K562 (cell line): ENCODE measurements around the gene YBX3. TPM values are rescaled to one million over a fixed set of nuclear protein-coding genes. Genes with fewer than 3 reads are reported as not detected.

Source experiments
- CBFA2T2 ChIP-seq: fragments of 450-650 bp; conservative IDR thresholded peaks from 2 replicates; pipeline ENCODE4 v1.6.1; 2017; ENCODE audit warnings: mild to moderate bottlenecking
- CEBPZ ChIP-seq: fragments of 150-350 bp; IDR thresholded peaks from 2 replicates; pipeline ENCODE4 v1.6.1; 2014; ENCODE audit warnings: low read depth, mild to moderate bottlenecking, low read length, borderline replicate concordance
- CHD1 ChIP-seq: fragments of 200-600 bp; sonication (generic); IDR thresholded peaks from one replicate; pipeline ENCODE4 v1.6.1; 2012; ENCODE audit warnings: mild to moderate bottlenecking, moderate library complexity, low read length, inconsistent platforms
- CTCF ChIP-seq, 3 experiments: IDR thresholded peaks in 2 of 3; conservative IDR thresholded peaks in 1 of 3; 2 replicates each; pipeline ENCODE4 v1.5.1; 2011 to 2012; ENCODE audit warnings: low read length in 3 of 3, mild to moderate bottlenecking in 3 of 3, control low read depth in 2 of 3, improper control_type of control experiment in 1 of 3, inconsistent platforms in 1 of 3, low read depth in 1 of 3, mixed read lengths in 1 of 3, moderate library complexity in 1 of 3; ENCODE audit not compliant: insufficient read depth in 2 of 3
- DDX20 ChIP-seq: fragments of 450-650 bp; IDR thresholded peaks from 2 replicates; pipeline ENCODE4 v1.6.1; 2016; ENCODE audit warnings: missing genetic modification characterization, low read depth, mild to moderate bottlenecking, missing compliant biosample characterization, moderate library complexity
- EHMT2 ChIP-seq: fragments of 450-650 bp; IDR thresholded peaks from 2 replicates; pipeline ENCODE4 v1.6.1; 2018; ENCODE audit warnings: antibody characterized with exemption
- ELF1 ChIP-seq: fragments of 200-800 bp; sonication (Bioruptor generic); IDR thresholded peaks from 2 replicates; pipeline ENCODE4 v1.6.1; 2016; ENCODE audit warnings: missing genetic modification characterization, missing compliant biosample characterization
- ETV6 ChIP-seq, 3 experiments: fragments of 150-350 bp in 1 of 3; sonication (generic) in 1 of 3; formaldehyde crosslinking in 1 of 3; IDR thresholded peaks; 2 replicates each; pipeline versions ENCODE4 v1.6.1 to v1.8.0; 2014 to 2022; ENCODE audit warnings: borderline replicate concordance in 2 of 3, low read depth in 2 of 3, antibody characterized with exemption in 1 of 3, low read length in 1 of 3, mild to moderate bottlenecking in 1 of 3, missing genetic modification reagents in 1 of 3
- EZH2 ChIP-seq: IDR thresholded peaks from 2 replicates; pipeline ENCODE4 v1.6.1; 2012; ENCODE audit warnings: low read depth, mild to moderate bottlenecking, inconsistent platforms, low read length, borderline replicate concordance
- FOXJ3 ChIP-seq: sonication (generic); formaldehyde crosslinking; IDR thresholded peaks from 2 replicates; pipeline ENCODE4 v1.4.0; 2020; ENCODE audit warnings: mild to moderate bottlenecking, missing genetic modification reagents
- FOXM1 ChIP-seq, 2 experiments: fragments of 450-650 bp in 1 of 2; sonication (generic) in 1 of 2; formaldehyde crosslinking in 1 of 2; IDR thresholded peaks; 2 replicates each; pipeline versions ENCODE4 v1.6.1 to v1.9.0; 2017 to 2022; ENCODE audit warnings: low read depth in 2 of 2, mild to moderate bottlenecking in 2 of 2, missing genetic modification reagents in 1 of 2, moderate library complexity in 1 of 2
- HNRNPLL ChIP-seq: fragments of 200-400 bp; formaldehyde crosslinking; IDR thresholded peaks from 2 replicates; pipeline ENCODE4 v1.6.1; 2017; ENCODE audit warnings: low read length, low read depth, mild to moderate bottlenecking; ENCODE audit not compliant: poor library complexity, severe bottlenecking
- NFXL1 ChIP-seq: fragments of 450-650 bp; formaldehyde crosslinking; IDR thresholded peaks from 2 replicates; pipeline ENCODE4 v1.4.0; 2021; ENCODE audit warnings: mild to moderate bottlenecking
- PTTG1 ChIP-seq: fragments of 450-650 bp; IDR thresholded peaks from 2 replicates; pipeline ENCODE4 v1.6.1; 2016; ENCODE audit warnings: low read depth, mild to moderate bottlenecking, missing genetic modification characterization, missing compliant biosample characterization
- TEAD4 ChIP-seq, 2 experiments: sonication (generic) in 1 of 2; formaldehyde crosslinking in 1 of 2; IDR thresholded peaks; 2 replicates each; pipeline versions ENCODE4 v1.6.1 to v1.8.0; 2012 to 2022; ENCODE audit warnings: borderline replicate concordance in 1 of 2, inconsistent platforms in 1 of 2, low read length in 1 of 2, mild to moderate bottlenecking in 1 of 2, missing genetic modification reagents in 1 of 2
- TGIF2 ChIP-seq: sonication (generic); formaldehyde crosslinking; IDR thresholded peaks from 2 replicates; pipeline ENCODE4 v1.8.1; 2022; ENCODE audit warnings: mild to moderate bottlenecking, missing genetic modification reagents, moderate library complexity
- THRAP3 ChIP-seq: fragments of 450-650 bp; IDR thresholded peaks from 2 replicates; pipeline ENCODE4 v1.6.1; 2016; ENCODE audit warnings: mild to moderate bottlenecking, inconsistent platforms, borderline replicate concordance
- TRIM24 ChIP-seq, 2 experiments: fragments of 450-650 bp; IDR thresholded peaks; 2 replicates each; pipeline ENCODE4 v1.6.1; 2016
- ZFP1 ChIP-seq: fragments of 450-650 bp; formaldehyde crosslinking; IDR thresholded peaks from 2 replicates; pipeline ENCODE4 v1.4.0; 2020; ENCODE audit warnings: mild to moderate bottlenecking, mixed read lengths
- ZNF23 ChIP-seq: fragments of 250-450 bp; sonication (Bioruptor Pico); IDR thresholded peaks from 2 replicates; pipeline ENCODE4 v1.4.0; 2020; ENCODE audit warnings: mild to moderate bottlenecking
- ZNF3 ChIP-seq: fragments of 250-450 bp; sonication (Bioruptor Pico); IDR thresholded peaks from 2 replicates; pipeline ENCODE4 v1.5.0; 2021; ENCODE audit warnings: mild to moderate bottlenecking, moderate library complexity
- polyA plus RNA-seq, 8 experiments: library from polyadenylated mRNA; depleted of rRNA in 4 of 8; stranded (reverse) in 5 of 8; unstranded in 3 of 8; fragments of >200 nt; fragmentation: Nextera tagmentation in 2 of 8; fragmentation: Illumina TruSeq in 1 of 8; extraction: Ambion mirVana in 2 of 8; extraction: Trizol in 1 of 8; gene quantifications; 2 replicates each; pipeline versions ENCODE4 v1.2.1 to v1.2.3, GENCODE V29; 2011 to 2014; ENCODE audit warnings: inconsistent platforms in 1 of 8, missing spikeins in 1 of 8
- total RNA-seq, 7 experiments: library from RNA; depleted of rRNA in 6 of 7; stranded (reverse); fragments of >200 nt in 6 of 7; fragmentation: Illumina TruSeq in 2 of 7; extraction: Trizol in 2 of 7; gene quantifications; 2 replicates each; pipeline versions ENCODE4 v1.2.1 to v1.2.3, GENCODE V29; 2011 to 2021; ENCODE audit warnings: low replicate concordance in 1 of 7
- TF ChIP-seq, protein P1 (sequence below): fragments of 250-450 bp; sonication (Bioruptor Pico); IDR thresholded peaks from 2 replicates; pipeline ENCODE4 v1.8.0; 2021; ENCODE audit warnings: moderate library complexity, mild to moderate bottlenecking, inconsistent platforms

YBX3 gene
- total and polyA plus RNA-seq, 9 of the 15 experiments (the other 6 are each of a cell fraction or from before 2014, with no cell fraction given): 47.0 to 239 (median 81.5) TPM

DNA sequence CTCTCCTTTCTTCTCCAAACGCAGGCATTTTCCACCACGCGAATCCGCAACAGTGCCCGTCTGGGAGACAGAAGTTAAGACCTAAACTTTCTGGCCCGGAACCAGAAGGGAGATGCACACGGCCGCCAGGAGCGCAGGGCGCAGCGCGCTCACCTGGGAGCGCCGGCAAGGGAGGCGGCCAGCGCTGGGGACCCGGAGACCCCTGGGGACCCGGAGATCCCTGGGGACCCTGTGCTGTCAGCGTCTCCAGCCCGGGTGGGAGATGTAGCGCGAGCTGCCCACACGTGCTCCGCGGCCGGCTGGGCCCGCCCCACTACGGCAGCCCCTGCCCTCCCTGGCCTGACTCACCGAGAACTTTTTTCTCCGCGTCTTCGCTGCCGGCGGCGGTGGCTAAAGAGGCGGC lies 620 bp downstream of the YBX3 start (continued):
- TF ChIP-seq CEBPZ (no peak), THRAP3 (no peak), EHMT2 (no peak), PTTG1 (no peak), ZFP1 (CRISPR knock-in tag) (no peak), TEAD4 (IDR thresholded peaks at IDR 0.05; ENCODE audit: low read length) (no peak), TEAD4 (CRISPR knock-in tag; IDR thresholded peaks at IDR 0.05; ENCODE audit: borderline replicate concordance) (no peak), ELF1 (tag) (no peak), CTCF (IDR thresholded peaks at IDR 0.05 in 2 of 3, conservative IDR thresholded peaks at IDR 0.05 in 1 of 3; ENCODE audit: insufficient read depth in 2 of 3, low read depth in 1 of 3, low read length in 3 of 3) (0 out of 6 replicates have a peak, but pooled peaks of 1 of the 3 experiments have one; percentile 9), TRIM24 (IDR thresholded peaks at IDR 0.05) (no peak), ZNF3 (CRISPR knock-in tag) (no peak), ETV6 (IDR thresholded peaks at IDR 0.05; ENCODE audit: borderline replicate concordance in 1 of 2, low read depth in 2 of 2, low read length in 1 of 2) (no peak), ETV6 (CRISPR knock-in tag; IDR thresholded peaks at IDR 0.05; ENCODE audit: borderline replicate concordance) (no peak), ZNF23 (no peak), CHD1 (no peak), FOXJ3 (CRISPR knock-in tag) (no peak), EZH2 (no peak), HNRNPLL (peak; percentile 69), CBFA2T2 (no peak), FOXM1 (IDR thresholded peaks at IDR 0.05; ENCODE audit: low read depth) (no peak), FOXM1 (CRISPR knock-in tag; IDR thresholded peaks at IDR 0.05; ENCODE audit: low read depth) (no peak), DDX20 (tag) (no peak), TGIF2 (no peak), NFXL1 (no peak)
- TF ChIP-seq, protein P1, sequence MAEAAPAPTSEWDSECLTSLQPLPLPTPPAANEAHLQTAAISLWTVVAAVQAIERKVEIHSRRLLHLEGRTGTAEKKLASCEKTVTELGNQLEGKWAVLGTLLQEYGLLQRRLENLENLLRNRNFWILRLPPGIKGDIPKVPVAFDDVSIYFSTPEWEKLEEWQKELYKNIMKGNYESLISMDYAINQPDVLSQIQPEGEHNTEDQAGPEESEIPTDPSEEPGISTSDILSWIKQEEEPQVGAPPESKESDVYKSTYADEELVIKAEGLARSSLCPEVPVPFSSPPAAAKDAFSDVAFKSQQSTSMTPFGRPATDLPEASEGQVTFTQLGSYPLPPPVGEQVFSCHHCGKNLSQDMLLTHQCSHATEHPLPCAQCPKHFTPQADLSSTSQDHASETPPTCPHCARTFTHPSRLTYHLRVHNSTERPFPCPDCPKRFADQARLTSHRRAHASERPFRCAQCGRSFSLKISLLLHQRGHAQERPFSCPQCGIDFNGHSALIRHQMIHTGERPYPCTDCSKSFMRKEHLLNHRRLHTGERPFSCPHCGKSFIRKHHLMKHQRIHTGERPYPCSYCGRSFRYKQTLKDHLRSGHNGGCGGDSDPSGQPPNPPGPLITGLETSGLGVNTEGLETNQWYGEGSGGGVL (CRISPR knock-in tag): no peak
